AG09319 (cell line): ENCODE measurements around the gene AURKAIP1.
A peak's percentile ranks its signal among the peaks of the same experiment; 100 is the strongest.

Experiments
- DNase-seq: peaks from one replicate; pipeline ENCODE4 v3.0.0-alpha.2; 2010; ENCODE audit warnings: low read depth; ENCODE audit errors: extremely low read depth
- TF ChIP-seq, protein P1 (sequence below): IDR thresholded peaks from 2 replicates; pipeline ENCODE4 v1.5.1; 2011; ENCODE audit warnings: low read depth, mild to moderate bottlenecking, inconsistent platforms, low read length, moderate library complexity

Gene AURKAIP1

GRCh38 chr1:1325288-1326074 is 49.5 kb downstream of the AURKAIP1 start:
- no peak for DNase-seq

DNA sequence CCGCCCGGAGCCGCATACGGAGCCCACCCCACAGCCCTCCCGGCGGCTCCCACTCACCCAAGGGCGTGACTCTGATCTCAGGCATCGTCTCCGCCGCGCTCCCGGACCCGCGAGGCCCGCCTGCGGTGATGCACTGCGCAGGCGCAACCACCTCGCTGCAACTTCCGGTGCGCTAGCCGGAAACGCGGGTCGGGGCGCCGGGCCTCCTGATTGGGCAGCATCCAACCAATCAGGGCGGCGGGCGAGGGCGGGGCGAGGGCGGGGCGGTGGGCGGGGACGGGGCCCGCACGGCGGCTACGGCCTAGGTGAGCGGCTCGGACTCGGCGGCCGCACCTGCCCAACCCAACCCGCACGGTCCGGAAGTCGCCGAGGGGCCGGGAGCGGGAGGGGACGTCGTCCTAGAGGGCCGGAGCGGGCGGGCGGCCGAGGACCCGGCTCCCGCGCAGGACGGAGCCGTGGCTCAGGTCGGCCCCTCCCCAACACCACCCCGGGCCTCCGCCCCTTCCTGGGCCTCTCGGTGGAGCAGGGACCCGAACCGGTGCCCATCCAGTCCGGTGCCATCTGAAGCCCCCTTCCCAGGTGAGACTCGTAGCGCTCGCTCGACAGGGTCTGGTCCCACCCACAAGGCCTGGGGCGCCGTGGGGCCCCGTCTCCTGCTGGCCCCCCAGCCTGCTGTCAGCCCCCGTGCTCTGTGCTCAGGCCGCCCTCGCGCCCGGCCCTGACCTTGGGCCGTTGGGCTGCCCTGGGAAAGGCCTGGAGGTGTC is 50.3 kb downstream of the AURKAIP1 start, which contains the start of the genes CPTP and INTS11:
Gene CPTP, plus strand, starts transcription at position 279 of the 764 bp plus-strand sequence. CDS start 2,109 bp downstream, outside the sequence.
Gene INTS11, minus strand, starts transcription at position 137 of the 764 bp plus-strand sequence. Its CDS starts 52 bp downstream, at position 85.
- TF ChIP-seq, protein P1, sequence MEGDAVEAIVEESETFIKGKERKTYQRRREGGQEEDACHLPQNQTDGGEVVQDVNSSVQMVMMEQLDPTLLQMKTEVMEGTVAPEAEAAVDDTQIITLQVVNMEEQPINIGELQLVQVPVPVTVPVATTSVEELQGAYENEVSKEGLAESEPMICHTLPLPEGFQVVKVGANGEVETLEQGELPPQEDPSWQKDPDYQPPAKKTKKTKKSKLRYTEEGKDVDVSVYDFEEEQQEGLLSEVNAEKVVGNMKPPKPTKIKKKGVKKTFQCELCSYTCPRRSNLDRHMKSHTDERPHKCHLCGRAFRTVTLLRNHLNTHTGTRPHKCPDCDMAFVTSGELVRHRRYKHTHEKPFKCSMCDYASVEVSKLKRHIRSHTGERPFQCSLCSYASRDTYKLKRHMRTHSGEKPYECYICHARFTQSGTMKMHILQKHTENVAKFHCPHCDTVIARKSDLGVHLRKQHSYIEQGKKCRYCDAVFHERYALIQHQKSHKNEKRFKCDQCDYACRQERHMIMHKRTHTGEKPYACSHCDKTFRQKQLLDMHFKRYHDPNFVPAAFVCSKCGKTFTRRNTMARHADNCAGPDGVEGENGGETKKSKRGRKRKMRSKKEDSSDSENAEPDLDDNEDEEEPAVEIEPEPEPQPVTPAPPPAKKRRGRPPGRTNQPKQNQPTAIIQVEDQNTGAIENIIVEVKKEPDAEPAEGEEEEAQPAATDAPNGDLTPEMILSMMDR = no peak
- DNase-seq = peak; percentile 78

More at GRCh38 chr1:1325288-1326074, 49.5 kb downstream of the AURKAIP1 start:
- TF ChIP-seq, protein P1 = no peak

GRCh38 chr1:1324084-1324523 is 50.9 kb downstream of the AURKAIP1 start:
- DNase-seq = no peak
- TF ChIP-seq, protein P1 = no peak
